ENCODE measurements around the gene RPE.
A peak's percentile ranks its signal among the peaks of the same experiment; 100 is the strongest.

RPE gene

DNA sequence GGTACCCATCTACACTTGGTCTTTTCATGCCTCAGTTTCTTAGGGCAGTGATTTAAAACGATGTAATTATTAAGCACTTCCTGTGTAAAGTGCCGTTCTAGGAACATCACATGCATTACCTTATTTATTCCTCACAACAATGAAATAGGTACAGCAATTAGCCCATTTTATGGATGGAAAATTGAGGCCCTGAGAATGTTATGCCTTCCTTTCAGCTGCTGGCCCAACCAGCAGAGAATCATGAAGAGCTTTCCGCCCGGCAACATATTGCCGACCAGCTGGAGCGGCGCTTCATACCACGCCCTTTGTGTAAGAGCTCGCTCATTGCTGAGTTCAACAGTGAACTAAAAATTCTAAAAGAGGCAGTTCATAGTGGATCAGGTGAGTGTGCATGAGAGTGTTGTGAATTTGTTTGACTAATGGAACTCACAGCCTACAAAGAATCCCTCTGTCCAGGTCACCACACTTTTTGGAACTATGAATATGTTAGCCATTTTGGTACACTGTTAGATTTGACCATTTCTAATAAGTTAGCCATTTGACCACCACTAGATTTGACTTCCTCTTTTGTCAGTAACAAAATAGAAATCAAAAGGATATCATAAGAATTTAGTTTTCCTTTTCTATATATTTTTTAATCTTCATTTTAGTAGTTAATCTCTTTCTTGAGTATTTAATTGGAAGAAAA, 25.6 kb upstream of the RPE start:
- Histone ChIP-seq H3K4me1 (ENCODE audit: insufficient read depth, low read length) (no peaks in the 10 kb centered on the region), H3K4me3 (ENCODE audit: low read length) (no peak overlapping the region), H3K36me3 (ENCODE audit: insufficient read depth, low read depth, low read length) (no peaks in the 10 kb centered on the region), H3K27ac (ENCODE audit: low read length) (no peak overlapping the region), H3K9me3 (ENCODE audit: insufficient read depth, low read depth, low read length) (no peaks in the 10 kb centered on the region), H3K9ac (ENCODE audit: low read depth, low read length) (no peak overlapping the region), H3K27me3 (ENCODE audit: insufficient read depth, low read length) (no peaks in the 10 kb centered on the region)

- Histone ChIP-seq H3K4me3 (ENCODE audit: low read length) (no peak overlapping the region), H3K27me3 (ENCODE audit: insufficient read depth, low read length) (no peaks in the 10 kb centered on the region), H3K27ac (ENCODE audit: low read length) (no peak overlapping the region), H3K36me3 (ENCODE audit: insufficient read depth, low read depth, low read length) (no peaks in the 10 kb centered on the region), H3K9me3 (ENCODE audit: insufficient read depth, low read depth, low read length) (no peaks in the 10 kb centered on the region), H3K9ac (ENCODE audit: low read depth, low read length) (no peak overlapping the region), H3K4me1 (ENCODE audit: insufficient read depth, low read length) (no peaks in the 10 kb centered on the region)
These were observed 24.8 kb upstream of the RPE start for GRCh38 chr2:209977386-209978239.

- H3K4me3 ChIP-seq (ENCODE audit: low read length), result no peak overlapping the region
- no peaks in the 10 kb centered on the region for H3K27me3 ChIP-seq (ENCODE audit: insufficient read depth, low read length)
- H3K9ac ChIP-seq (ENCODE audit: low read depth, low read length), result no peak overlapping the region
- H3K9me3 ChIP-seq (ENCODE audit: insufficient read depth, low read depth, low read length), result no peaks in the 10 kb centered on the region
- H3K36me3 ChIP-seq (ENCODE audit: insufficient read depth, low read depth, low read length), result no peaks in the 10 kb centered on the region
- no peak overlapping the region for H3K27ac ChIP-seq (ENCODE audit: low read length)
- no peaks in the 10 kb centered on the region for H3K4me1 ChIP-seq (ENCODE audit: insufficient read depth, low read length)
These were observed 18.1 kb upstream of the RPE start for GRCh38 chr2:209984291-209984690.

DNA sequence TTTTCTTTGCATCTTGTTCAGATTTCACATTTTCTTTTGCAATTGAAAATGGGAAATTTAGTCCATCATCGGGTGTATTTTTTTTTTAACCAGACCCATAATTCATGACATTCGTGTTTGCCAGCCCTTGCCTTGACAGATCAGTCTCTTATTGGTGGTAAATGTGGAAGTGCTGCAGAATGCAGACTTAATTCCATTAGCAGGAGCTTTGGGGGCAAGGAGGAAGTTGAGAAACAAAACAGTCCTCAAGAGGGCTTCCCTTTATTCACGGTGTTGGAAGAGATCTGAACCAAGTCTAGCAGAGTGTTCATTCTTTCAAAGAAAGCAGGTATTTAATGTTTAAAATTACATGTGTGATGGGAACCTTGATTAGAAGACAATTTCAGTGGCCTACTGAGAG, 16.6 kb upstream of the RPE start:
- H3K9me3 ChIP-seq (ENCODE audit: insufficient read depth, low read depth, low read length), result no peaks in the 10 kb centered on the region
- no peak overlapping the region for H3K4me3 ChIP-seq (ENCODE audit: low read length)
- no peak overlapping the region for H3K9ac ChIP-seq (ENCODE audit: low read depth, low read length)
- H3K27ac ChIP-seq (ENCODE audit: low read length), result no peak overlapping the region
- no peaks in the 10 kb centered on the region for H3K4me1 ChIP-seq (ENCODE audit: insufficient read depth, low read length)
- no peaks in the 10 kb centered on the region for H3K36me3 ChIP-seq (ENCODE audit: insufficient read depth, low read depth, low read length)
- no peaks in the 10 kb centered on the region for H3K27me3 ChIP-seq (ENCODE audit: insufficient read depth, low read length)

- H3K27me3 ChIP-seq (ENCODE audit: insufficient read depth, low read length), result no peaks in the 10 kb centered on the region
- H3K9me3 ChIP-seq (ENCODE audit: insufficient read depth, low read depth, low read length), result no peaks in the 10 kb centered on the region
- no peak overlapping the region for H3K27ac ChIP-seq (ENCODE audit: low read length)
- no peaks in the 10 kb centered on the region for H3K4me1 ChIP-seq (ENCODE audit: insufficient read depth, low read length)
- no peaks in the 10 kb centered on the region for H3K36me3 ChIP-seq (ENCODE audit: insufficient read depth, low read depth, low read length)
- H3K9ac ChIP-seq (ENCODE audit: low read depth, low read length), result no peak overlapping the region
- no peak overlapping the region for H3K4me3 ChIP-seq (ENCODE audit: low read length)
These were observed 16.0 kb upstream of the RPE start for GRCh38 chr2:209986415-209986814.

DNA sequence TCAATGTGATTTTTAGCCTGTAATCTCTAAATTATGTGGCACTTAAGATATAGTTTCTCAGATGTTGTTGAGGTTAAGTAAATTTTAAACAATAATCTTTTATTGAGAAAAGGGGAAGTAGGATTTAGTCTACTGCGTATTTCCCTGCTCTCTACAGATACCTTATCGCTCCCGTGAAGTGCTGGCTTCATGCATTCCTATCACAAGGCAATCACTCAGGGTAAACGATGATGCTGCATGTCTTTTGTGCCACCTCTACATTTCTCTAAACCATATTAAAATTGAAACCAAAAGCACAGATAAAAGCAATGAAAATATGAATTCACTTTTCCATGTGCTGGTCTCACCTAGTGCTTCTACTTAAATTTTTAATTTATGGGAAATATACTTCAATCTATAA, 14.4 kb upstream of the RPE start:
- Histone ChIP-seq H3K9me3 (ENCODE audit: insufficient read depth, low read depth, low read length) (no peaks in the 10 kb centered on the region), H3K27me3 (ENCODE audit: insufficient read depth, low read length) (no peaks in the 10 kb centered on the region), H3K4me1 (ENCODE audit: insufficient read depth, low read length) (no peaks in the 10 kb centered on the region), H3K36me3 (ENCODE audit: insufficient read depth, low read depth, low read length) (no peaks in the 10 kb centered on the region), H3K4me3 (ENCODE audit: low read length) (no peak overlapping the region), H3K27ac (ENCODE audit: low read length) (no peak overlapping the region), H3K9ac (ENCODE audit: low read depth, low read length) (no peak overlapping the region)

DNA sequence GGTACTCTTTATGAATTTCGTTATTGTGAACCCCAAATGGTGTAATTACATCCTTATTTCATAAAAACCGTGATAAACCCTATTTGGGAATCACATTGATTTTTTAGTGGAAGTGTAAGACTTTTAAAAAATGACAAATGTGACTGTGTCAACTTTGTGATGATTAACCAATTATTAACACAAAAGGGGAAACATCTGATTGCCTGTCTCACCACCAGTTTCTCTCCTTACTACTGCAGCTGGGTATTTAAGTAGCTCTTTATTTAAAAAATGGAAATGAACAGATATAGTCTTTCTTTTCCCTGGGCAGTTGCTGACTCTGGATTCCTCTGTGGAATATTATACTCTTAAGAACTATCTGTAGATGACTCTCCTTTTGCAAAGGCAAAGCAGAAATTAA, 11.6 kb upstream of the RPE start:
- H3K4me1 ChIP-seq (ENCODE audit: insufficient read depth, low read length), result no peaks in the 10 kb centered on the region
- H3K4me3 ChIP-seq (ENCODE audit: low read length), result no peak overlapping the region
- no peaks in the 10 kb centered on the region for H3K36me3 ChIP-seq (ENCODE audit: insufficient read depth, low read depth, low read length)
- H3K9me3 ChIP-seq (ENCODE audit: insufficient read depth, low read depth, low read length), result no peaks in the 10 kb centered on the region
- no peak overlapping the region for H3K9ac ChIP-seq (ENCODE audit: low read depth, low read length)
- no peaks in the 10 kb centered on the region for H3K27me3 ChIP-seq (ENCODE audit: insufficient read depth, low read length)
- H3K27ac ChIP-seq (ENCODE audit: low read length), result no peak overlapping the region

DNA sequence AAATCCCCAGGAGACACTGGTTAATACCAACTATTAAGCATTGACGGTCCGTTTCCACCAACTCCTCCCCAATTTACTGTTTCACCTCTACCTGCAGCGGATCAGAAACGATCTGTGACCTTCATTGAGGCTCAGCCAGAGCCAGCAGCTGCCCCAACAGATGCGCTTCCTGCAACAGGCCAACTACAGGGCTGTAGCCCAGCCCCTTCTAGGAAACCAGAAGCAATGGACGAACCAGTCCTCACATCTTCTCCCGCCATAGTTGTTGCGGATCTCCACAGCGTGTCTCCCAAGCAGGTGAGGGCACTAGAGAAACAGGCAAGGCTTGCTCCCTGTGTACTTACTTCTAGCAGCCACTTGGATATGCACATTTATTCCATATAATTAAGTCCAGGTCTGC, 8.5 kb upstream of the RPE start:
- Histone ChIP-seq H3K27ac (ENCODE audit: low read length) (no peak overlapping the region), H3K4me1 (ENCODE audit: insufficient read depth, low read length) (no peaks in the 10 kb centered on the region), H3K9me3 (ENCODE audit: insufficient read depth, low read depth, low read length) (no peaks in the 10 kb centered on the region), H3K4me3 (ENCODE audit: low read length) (no peak overlapping the region), H3K9ac (ENCODE audit: low read depth, low read length) (no peak overlapping the region), H3K27me3 (ENCODE audit: insufficient read depth, low read length) (no peaks in the 10 kb centered on the region), H3K36me3 (ENCODE audit: insufficient read depth, low read depth, low read length) (no peaks in the 10 kb centered on the region)

DNA sequence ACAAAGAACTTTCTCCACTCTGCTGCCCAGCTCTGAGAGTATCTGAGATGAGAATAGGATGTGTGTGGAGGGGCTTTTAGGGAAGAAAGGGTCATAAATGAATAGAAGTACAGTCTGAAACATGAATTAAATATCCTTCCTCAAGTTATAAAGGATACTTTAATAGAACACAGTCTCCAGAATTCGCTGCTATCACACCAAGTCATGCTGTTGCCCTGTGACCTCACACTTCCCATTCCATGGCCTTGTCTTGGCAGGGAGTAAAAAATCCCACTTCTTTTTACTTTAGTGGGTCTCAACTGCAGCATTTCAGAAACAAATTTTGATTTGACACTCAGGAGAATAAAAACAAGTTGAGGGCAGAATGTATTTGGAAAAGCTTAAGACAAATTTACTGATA, 3.8 kb upstream of the RPE start:
- H3K27ac ChIP-seq (ENCODE audit: low read length), result no peak overlapping the region
- no peaks in the 10 kb centered on the region for H3K27me3 ChIP-seq (ENCODE audit: insufficient read depth, low read length)
- no peaks in the 10 kb centered on the region for H3K36me3 ChIP-seq (ENCODE audit: insufficient read depth, low read depth, low read length)
- H3K4me1 ChIP-seq (ENCODE audit: insufficient read depth, low read length), result peaks cover 11% of the 10 kb centered on the region
- no peak overlapping the region for H3K9ac ChIP-seq (ENCODE audit: low read depth, low read length)
- no peak overlapping the region for H3K4me3 ChIP-seq (ENCODE audit: low read length)
- H3K9me3 ChIP-seq (ENCODE audit: insufficient read depth, low read depth, low read length), result no peaks in the 10 kb centered on the region

GRCh38 chr2:210000464-210001324, 1.7 kb upstream of the RPE start:
- Histone ChIP-seq H3K9ac (ENCODE audit: low read depth, low read length) (no peak overlapping the region), H3K4me3 (ENCODE audit: low read length) (no peak overlapping the region), H3K36me3 (ENCODE audit: insufficient read depth, low read depth, low read length) (peaks cover 18% of the 10 kb centered on the region), H3K9me3 (ENCODE audit: insufficient read depth, low read depth, low read length) (no peaks in the 10 kb centered on the region), H3K27me3 (ENCODE audit: insufficient read depth, low read length) (no peaks in the 10 kb centered on the region), H3K27ac (ENCODE audit: low read length) (no peak overlapping the region), H3K4me1 (ENCODE audit: insufficient read depth, low read length) (peaks cover 16% of the 10 kb centered on the region)

DNA sequence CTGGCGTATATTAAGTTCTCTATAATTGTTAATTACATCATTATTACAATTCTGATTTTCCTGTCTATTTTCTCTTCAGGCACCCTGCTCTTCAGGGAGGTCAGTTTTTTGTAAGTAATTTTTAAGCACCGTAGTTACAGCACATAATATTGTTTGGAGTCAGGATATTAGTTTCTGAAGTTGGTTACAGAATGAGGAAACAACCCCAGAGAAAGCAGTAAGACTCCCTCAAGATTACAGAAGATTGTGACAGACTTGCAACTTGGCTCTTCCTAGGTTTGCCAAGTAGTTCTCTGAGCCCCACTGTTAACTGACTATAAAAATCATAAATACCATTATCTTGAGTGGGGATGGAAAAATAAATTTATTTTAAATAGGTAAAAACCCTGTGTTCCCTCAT, 921 bp downstream of the RPE start:
- peaks cover 37% of the 10 kb centered on the region for H3K36me3 ChIP-seq (ENCODE audit: insufficient read depth, low read depth, low read length)

More for the DNA sequence above, 921 bp downstream of the RPE start:
- peaks cover 16% of the 10 kb centered on the region for H3K4me1 ChIP-seq (ENCODE audit: insufficient read depth, low read length)
- peak overlapping the region; percentile 93 for H3K4me3 ChIP-seq (ENCODE audit: low read length)
- H3K27ac ChIP-seq (ENCODE audit: low read length), result no peak overlapping the region
- H3K9ac ChIP-seq (ENCODE audit: low read depth, low read length), result peak overlapping the region; percentile 97
- H3K27me3 ChIP-seq (ENCODE audit: insufficient read depth, low read length), result no peaks in the 10 kb centered on the region
- no peaks in the 10 kb centered on the region for H3K9me3 ChIP-seq (ENCODE audit: insufficient read depth, low read depth, low read length)
